ENCODE data around the gene UBE2O.

The UBE2O gene

DNA sequence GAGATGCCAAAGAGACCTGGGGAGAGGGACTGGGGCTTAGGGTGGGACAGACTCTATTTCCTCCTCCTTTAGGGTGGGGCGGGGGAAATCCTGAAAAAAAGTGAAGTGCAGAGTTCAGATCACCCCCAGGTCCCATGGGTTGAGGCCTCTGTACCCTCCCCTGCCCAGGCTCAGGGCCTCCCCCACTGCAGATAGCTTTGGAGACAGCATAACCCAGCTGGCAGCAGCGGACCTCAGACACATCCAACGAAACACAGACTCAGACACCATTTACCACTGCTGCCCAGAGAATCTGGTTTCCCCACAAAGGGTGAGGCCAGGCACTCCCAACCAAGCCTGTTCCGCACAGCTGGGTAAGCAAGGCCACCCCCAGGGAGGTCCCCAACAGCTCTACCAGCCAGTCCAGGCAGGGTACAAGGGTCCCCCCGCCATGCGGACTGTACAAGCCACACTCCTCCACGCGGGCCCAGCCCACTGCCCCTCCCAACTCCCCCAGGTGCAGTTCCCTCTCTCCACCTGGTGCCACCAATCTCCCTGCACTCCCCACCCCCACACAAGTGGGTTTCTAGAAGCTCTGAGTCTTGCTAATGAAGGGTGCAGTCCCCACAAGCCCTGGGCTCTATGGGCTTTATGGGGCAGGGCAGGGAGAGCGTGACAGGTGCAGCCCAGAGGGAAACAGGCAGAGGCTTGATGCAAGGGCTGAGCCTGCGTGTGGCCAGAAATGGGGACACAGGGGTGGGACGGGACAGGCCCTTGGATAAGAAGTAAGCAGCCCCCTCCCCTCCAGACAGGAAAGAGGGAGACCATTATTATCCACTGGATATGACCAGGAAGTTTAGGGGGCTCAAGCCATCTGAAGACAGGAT is 39.4 kb upstream of the UBE2O start:
- no peak for TF ChIP-seq SPI1 (IDR thresholded peaks at IDR 0.05; ENCODE audit: borderline replicate concordance, low read depth)
- H3K4me3 ChIP-seq (replicated peaks; ENCODE audit: insufficient read depth, low read length) = peak overlapping the region; percentile 25
- peak overlapping the region; percentile 91 for H3K27ac ChIP-seq (replicated peaks)

DNA sequence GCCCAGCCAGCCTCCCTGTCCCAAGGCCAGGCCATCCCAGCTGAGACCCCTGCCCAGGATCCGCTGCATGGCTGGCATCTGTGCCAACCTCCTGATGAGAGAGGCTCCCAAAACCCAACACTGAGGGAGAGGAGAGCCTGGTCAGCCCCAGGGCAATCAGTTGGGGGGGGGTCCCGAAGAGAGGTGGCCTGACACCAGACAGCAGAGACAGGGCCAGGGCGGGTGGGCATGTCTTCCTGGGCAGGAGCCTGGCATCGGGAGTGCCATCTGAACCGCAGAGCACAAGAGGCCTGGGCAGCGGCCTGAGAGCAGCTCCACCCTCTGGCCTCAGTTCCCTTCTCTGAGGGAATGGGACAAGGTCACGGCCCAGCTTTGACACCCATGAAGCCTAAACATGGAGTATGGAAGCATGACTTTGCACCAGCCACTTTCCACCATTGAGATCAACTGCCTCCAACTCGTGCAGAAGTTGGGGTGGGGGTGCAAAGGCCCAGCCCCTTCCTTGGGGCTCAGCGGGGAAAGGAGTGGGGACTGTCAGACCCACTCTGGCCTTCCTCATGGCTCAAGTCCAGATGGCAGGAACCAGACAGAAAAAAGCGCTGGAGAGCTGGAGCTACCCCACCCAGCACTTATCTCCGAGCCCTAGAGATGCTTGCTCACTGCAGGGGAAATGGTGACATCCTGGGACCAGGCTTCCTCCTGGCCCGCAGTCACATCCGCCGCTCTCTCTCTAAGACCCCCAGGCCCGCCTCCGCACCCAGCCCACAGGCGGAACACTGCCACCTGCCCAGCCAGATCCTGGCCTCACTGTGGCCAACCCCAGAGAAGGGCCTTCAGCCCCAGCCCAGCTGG is 38.5 kb upstream of the UBE2O start:
- Histone ChIP-seq H3K4me3 (replicated peaks; ENCODE audit: insufficient read depth, low read length) (no peak overlapping the region), H3K27ac (replicated peaks) (peak overlapping the region; percentile 91), H3K27me3 (ENCODE audit: insufficient read depth, poor library complexity, severe bottlenecking) (no peaks in the 10 kb centered on the region)
- peak in 1 of 2 experiments; percentile 61 for DNase-seq (ENCODE audit: low read depth in 1 of 2, low spot score in 1 of 2)
- TF ChIP-seq POLR2AphosphoS5 (IDR thresholded peaks at IDR 0.05; ENCODE audit: low read depth) (no peak; the same call in 1 of the 2 replicates), CTCF (IDR thresholded peaks at IDR 0.05; ENCODE audit: insufficient read depth, low read length) (no peak), SPI1 (IDR thresholded peaks at IDR 0.05; ENCODE audit: borderline replicate concordance, low read depth) (no peak), REST (IDR thresholded peaks at IDR 0.05; ENCODE audit: insufficient replicate concordance, low read depth) (no peak), GABPA (IDR thresholded peaks at IDR 0.05; ENCODE audit: low read depth) (no peak)

More for the DNA sequence above, 39.4 kb upstream of the UBE2O start:
- H3K27me3 ChIP-seq (ENCODE audit: insufficient read depth, poor library complexity, severe bottlenecking) = no peaks in the 10 kb centered on the region
- peak in 1 of 2 experiments; percentile 49 for DNase-seq (ENCODE audit: low read depth in 1 of 2, low spot score in 1 of 2)

- no peak overlapping the region for H3K27ac ChIP-seq (replicated peaks)
- H3K27me3 ChIP-seq (ENCODE audit: insufficient read depth, poor library complexity, severe bottlenecking) = no peaks in the 10 kb centered on the region
- no peak for DNase-seq (ENCODE audit: low read depth in 1 of 2, low spot score in 1 of 2)
- TF ChIP-seq CTCF (IDR thresholded peaks at IDR 0.05; ENCODE audit: insufficient read depth, low read length) = no peak
- TF ChIP-seq SPI1 (IDR thresholded peaks at IDR 0.05; ENCODE audit: borderline replicate concordance, low read depth) = no peak
- no peak for TF ChIP-seq GABPA (IDR thresholded peaks at IDR 0.05; ENCODE audit: low read depth)
- no peak for TF ChIP-seq POLR2AphosphoS5 (IDR thresholded peaks at IDR 0.05; ENCODE audit: low read depth)
- TF ChIP-seq REST (IDR thresholded peaks at IDR 0.05; ENCODE audit: insufficient replicate concordance, low read depth) = no peak
- no peak overlapping the region for H3K4me3 ChIP-seq (replicated peaks; ENCODE audit: insufficient read depth, low read length)
Measured at GRCh38 chr17:76490112-76490710, 37.3 kb upstream of the UBE2O start.

Data from HL-60 (cell line).